H1 (cell line): Measurements from ENCODE around the gene IGFBP3. TPM values are rescaled to one million over a fixed set of nuclear protein-coding genes. Genes with fewer than 3 reads are reported as not detected.

Source experiments
- CTCF ChIA-PET: fragments of 300-600 bp; sonication (Branson Sonifier 250); formaldehyde crosslinking; loops from one replicate; lab custom pipeline; 2021; ENCODE audit not compliant: partially characterized antibody; lab: Charles Lee
- POLR2A ChIA-PET: fragments of 300-600 bp; sonication (Branson Sonifier 250); formaldehyde crosslinking; loops from one replicate; lab custom pipeline; 2021; ENCODE audit warnings: inconsistent platforms; ENCODE audit not compliant: partially characterized antibody; lab: Charles Lee
- DNase-seq, 2 experiments: peaks; one replicate each; pipeline versions ENCODE4 v3.0.0 to v3.0.0-alpha.2; 2010 to 2022; ENCODE audit warnings: low spot score in 2 of 2, low read depth in 1 of 2, mixed read lengths in 1 of 2
- FAIRE-seq: peaks from 2 replicates; lab custom pipeline; 2011; peaks lifted over from hg19 to GRCh38; lab: Jason Lieb, UNC
- H2AFZ ChIP-seq: 2 replicates; pipeline ENCODE4 v1.8.1; 2012; ENCODE audit warnings: low read length, inconsistent platforms
- H2AK5ac ChIP-seq: 2 replicates; pipeline ENCODE4 v1.6.1; 2013; ENCODE audit warnings: low read depth, low read length
- H2BK120ac ChIP-seq: replicated peaks from 2 replicates; pipeline ENCODE3; 2013; ENCODE audit warnings: low read depth, low read length, inconsistent platforms
- H2BK12ac ChIP-seq: 2 replicates; pipeline ENCODE4 v1.6.1; 2013; ENCODE audit warnings: low read depth, low read length
- H2BK15ac ChIP-seq: 2 replicates; pipeline ENCODE4 v1.6.1; 2013; ENCODE audit warnings: low read length
- H2BK20ac ChIP-seq: 2 replicates; pipeline ENCODE4 v1.6.1; 2013; ENCODE audit warnings: low read length
- H2BK5ac ChIP-seq: 2 replicates; pipeline ENCODE4 v1.6.1; 2013; ENCODE audit warnings: low read depth, low read length
- H3K14ac ChIP-seq: 2 replicates; pipeline ENCODE4 v1.6.1; 2013; ENCODE audit warnings: inconsistent platforms; ENCODE audit not compliant: insufficient read length
- H3K18ac ChIP-seq: 2 replicates; pipeline ENCODE4 v1.6.1; 2013; ENCODE audit warnings: low read length; ENCODE audit errors: extremely low read depth
- H3K23ac ChIP-seq: 2 replicates; pipeline ENCODE4 v1.6.1; 2013; ENCODE audit warnings: inconsistent platforms; ENCODE audit not compliant: insufficient read length
- H3K23me2 ChIP-seq: 2 replicates; pipeline ENCODE4 v1.6.1; 2013; ENCODE audit warnings: low read depth, low read length
- H3K27ac ChIP-seq: 2 replicates; pipeline ENCODE4 v1.6.1; 2011; ENCODE audit warnings: low read depth, low read length, inconsistent platforms
- H3K27me3 ChIP-seq, 4 experiments: replicated peaks in 1 of 4; 1 replicate in 1 of 4; 2 replicates in 3 of 4; pipeline versions ENCODE4 v1.6.1 to v1.8.1; 2011 to 2013; ENCODE audit warnings: low read length in 3 of 4, mild to moderate bottlenecking in 3 of 4, inconsistent platforms in 2 of 4, mixed read lengths in 2 of 4, moderate library complexity in 1 of 4; ENCODE audit not compliant: control insufficient read depth in 3 of 4, insufficient read depth in 3 of 4; ENCODE audit errors: extremely low read depth in 1 of 4
- H3K36me3 ChIP-seq, 4 experiments: 2 replicates each; pipeline versions ENCODE4 v1.6.1 to v1.8.1; 2011 to 2013; ENCODE audit warnings: mild to moderate bottlenecking in 4 of 4, low read length in 3 of 4, moderate library complexity in 2 of 4, control low read depth in 1 of 4, inconsistent platforms in 1 of 4; ENCODE audit not compliant: insufficient read depth in 4 of 4, control insufficient read depth in 2 of 4
- H3K4ac ChIP-seq: replicated peaks from 2 replicates; pipeline ENCODE3; 2013; ENCODE audit warnings: low read length, low read depth, mixed read lengths, inconsistent platforms; ENCODE audit not compliant: insufficient read length
- H3K4me1 ChIP-seq, 4 experiments: replicated peaks in 1 of 4; 1 replicate in 1 of 4; 2 replicates in 3 of 4; pipeline versions ENCODE4 v1.6.1 to v1.8.1; 2011 to 2013; ENCODE audit warnings: low read length in 3 of 4, inconsistent platforms in 2 of 4, mixed read lengths in 1 of 4; ENCODE audit not compliant: insufficient read depth in 4 of 4, control insufficient read depth in 3 of 4
- H3K4me2 ChIP-seq, 2 experiments: 2 replicates each; pipeline versions ENCODE4 v1.6.1 to v1.8.1; 2011 to 2013; ENCODE audit warnings: low read depth in 2 of 2, low read length in 2 of 2, control low read depth in 1 of 2, inconsistent platforms in 1 of 2, mild to moderate bottlenecking in 1 of 2; ENCODE audit not compliant: insufficient read depth in 1 of 2
- H3K4me3 ChIP-seq, 4 experiments: fragments of 200-600, 300-600 bp in 1 of 4; sonication (generic), shearing (Covaris generic), sonication (Bioruptor Twin) in 1 of 4; 2 replicates each; pipeline versions ENCODE4 v1.5.1 to v1.8.1; 2011 to 2016; ENCODE audit warnings: low read length in 4 of 4, low read depth in 3 of 4, control low read depth in 2 of 4, inconsistent platforms in 2 of 4, mild to moderate bottlenecking in 2 of 4, mixed read lengths in 1 of 4, moderate library complexity in 1 of 4; ENCODE audit not compliant: insufficient read depth in 2 of 4; ENCODE audit errors: extremely low read depth in 1 of 4
- H3K56ac ChIP-seq: replicated peaks from 2 replicates; pipeline ENCODE3; 2013; ENCODE audit warnings: low read depth, mild to moderate bottlenecking, mixed read lengths, low read length, inconsistent platforms; ENCODE audit not compliant: insufficient read length
- H3K79me1 ChIP-seq: 2 replicates; pipeline ENCODE4 v1.6.1; 2013; ENCODE audit warnings: low read depth, low read length, control low read depth
- H3K79me2 ChIP-seq, 2 experiments: 2 replicates each; pipeline versions ENCODE4 v1.6.1 to v1.8.1; 2012 to 2013; ENCODE audit warnings: low read length in 2 of 2, mild to moderate bottlenecking in 2 of 2, inconsistent platforms in 1 of 2; ENCODE audit not compliant: insufficient read depth in 2 of 2, control insufficient read depth in 1 of 2
- H3K9ac ChIP-seq, 4 experiments: replicated peaks in 1 of 4; 1 replicate in 1 of 4; 2 replicates in 3 of 4; pipeline versions ENCODE4 v1.6.1 to v1.8.1; 2011 to 2013; ENCODE audit warnings: low read depth in 3 of 4, low read length in 3 of 4, control low read depth in 2 of 4, mild to moderate bottlenecking in 2 of 4, moderate library complexity in 2 of 4, inconsistent platforms in 1 of 4; ENCODE audit errors: extremely low read depth in 1 of 4
- H3K9me3 ChIP-seq, 2 experiments: 2 replicates each; pipeline versions ENCODE4 v1.6.1 to v1.8.1; 2012 to 2013; ENCODE audit warnings: mild to moderate bottlenecking in 2 of 2, moderate library complexity in 2 of 2, control low read depth in 1 of 2, inconsistent platforms in 1 of 2, low read depth in 1 of 2, low read length in 1 of 2, mixed read lengths in 1 of 2; ENCODE audit not compliant: insufficient read depth in 2 of 2
- H4K20me1 ChIP-seq, 2 experiments: replicated peaks in 1 of 2; 2 replicates each; pipeline versions ENCODE3 to v1.8.1; 2011 to 2013; ENCODE audit warnings: inconsistent platforms in 2 of 2, low read length in 2 of 2, mild to moderate bottlenecking in 1 of 2; ENCODE audit not compliant: insufficient read depth in 2 of 2, control insufficient read depth in 1 of 2
- H4K5ac ChIP-seq: 2 replicates; pipeline ENCODE4 v1.6.1; 2013; ENCODE audit warnings: low read length, low read depth, mixed read lengths, inconsistent platforms; ENCODE audit not compliant: insufficient read length
- H4K8ac ChIP-seq: 2 replicates; pipeline ENCODE4 v1.8.0; 2013; ENCODE audit warnings: mild to moderate bottlenecking, moderate library complexity, low read length, inconsistent platforms; ENCODE audit not compliant: insufficient read depth; ENCODE audit errors: extremely low read depth
- H4K91ac ChIP-seq: replicated peaks from 2 replicates; pipeline ENCODE3; 2013; ENCODE audit warnings: low read length, mixed read lengths, inconsistent platforms; ENCODE audit not compliant: insufficient read length
- ASH2L ChIP-seq: fragments of 200-600, 300-600 bp; sonication (generic); IDR thresholded peaks from one replicate; pipeline ENCODE4 v1.7.1; 2017; ENCODE audit warnings: low read length
- CBX5 ChIP-seq: fragments of 300-800, 300-1000 bp; sonication (generic); IDR thresholded peaks from 2 replicates; pipeline ENCODE4 v1.7.1; 2016; ENCODE audit warnings: antibody characterized with exemption, low read length, low read depth
- CEBPB ChIP-seq: IDR thresholded peaks from 2 replicates; pipeline ENCODE4 v1.6.1; 2012; ENCODE audit warnings: low read depth, low read length
- CTCF ChIP-seq, 3 experiments: IDR thresholded peaks; 1 replicate in 2 of 3; 2 replicates in 1 of 3; pipeline versions ENCODE4 v1.5.1 to v1.6.1; 2011; ENCODE audit warnings: low read length in 3 of 3, mild to moderate bottlenecking in 3 of 3, inconsistent platforms in 2 of 3, low read depth in 1 of 3, moderate library complexity in 1 of 3; ENCODE audit not compliant: insufficient read depth in 1 of 3; ENCODE audit errors: control extremely low read depth in 1 of 3
- KDM5A ChIP-seq: fragments of 200-600 bp; IDR thresholded peaks from 2 replicates; pipeline ENCODE4 v1.7.1; 2012; ENCODE audit warnings: mild to moderate bottlenecking, low read length, inconsistent platforms, mixed read lengths
- MAX ChIP-seq: IDR thresholded peaks from 2 replicates; pipeline ENCODE4 v1.6.1; 2012; ENCODE audit warnings: inconsistent platforms
- SIN3A ChIP-seq, 2 experiments: IDR thresholded peaks in 1 of 2; conservative IDR thresholded peaks in 1 of 2; 2 replicates each; pipeline ENCODE4 v1.6.1; 2011 to 2012; ENCODE audit warnings: low read length in 2 of 2, improper control_type of control experiment in 1 of 2, low read depth in 1 of 2, mild to moderate bottlenecking in 1 of 2
- SP2 ChIP-seq: IDR thresholded peaks from 2 replicates; pipeline ENCODE4 v1.6.1; 2012; ENCODE audit warnings: mild to moderate bottlenecking, low read length, inconsistent platforms
- WGBS, 2 experiments: shearing (Covaris generic) in 1 of 2; methylation state at CpG; one replicate each; pipeline versions ENCODE4 v1.1.6 to v1.1.7; 2013 to 2015; ENCODE audit warnings: low lambda C conversion rate in 2 of 2, mixed read lengths in 2 of 2, inconsistent platforms in 1 of 2, low coverage in 1 of 2, missing lambda C conversion rate in 1 of 2; ENCODE audit not compliant: insufficient replicate concordance in 2 of 2, insufficient coverage in 1 of 2, insufficient read length in 1 of 2; ENCODE audit errors: extremely low coverage in 1 of 2, missing lambda C conversion rate in 1 of 2; 5-methylcytosine and 5-hydroxymethylcytosine counted together
- polyA plus RNA-seq, 7 experiments: library from polyadenylated mRNA; depleted of rRNA in 3 of 7; stranded (reverse) in 5 of 7; unstranded in 2 of 7; fragments of >200 nt in 5 of 7; fragments of 200-250 nt in 2 of 7; gene quantifications; 1 replicate in 5 of 7; 2 replicates in 1 of 7; 4 replicates in 1 of 7; pipeline versions ENCODE4 v1.2.1 to v1.2.3, GENCODE V29; 2011 to 2013; ENCODE audit warnings: missing spikeins in 2 of 7, mixed read lengths in 2 of 7
- total RNA-seq: library from RNA; stranded (reverse); fragmentation: NEBNext Ultra II Directional; extraction: Animal tissue kit (Norgen Biotek cat#: 25700); gene quantifications from 2 replicates; pipeline ENCODE4 v1.2.1, GENCODE V29; 2021

Gene IGFBP3
- total and polyA plus RNA-seq, 2 of the 8 experiments (the other 6 are each of a cell fraction or from before 2014, with no cell fraction given): 5.5 to 12.1 TPM

DNA sequence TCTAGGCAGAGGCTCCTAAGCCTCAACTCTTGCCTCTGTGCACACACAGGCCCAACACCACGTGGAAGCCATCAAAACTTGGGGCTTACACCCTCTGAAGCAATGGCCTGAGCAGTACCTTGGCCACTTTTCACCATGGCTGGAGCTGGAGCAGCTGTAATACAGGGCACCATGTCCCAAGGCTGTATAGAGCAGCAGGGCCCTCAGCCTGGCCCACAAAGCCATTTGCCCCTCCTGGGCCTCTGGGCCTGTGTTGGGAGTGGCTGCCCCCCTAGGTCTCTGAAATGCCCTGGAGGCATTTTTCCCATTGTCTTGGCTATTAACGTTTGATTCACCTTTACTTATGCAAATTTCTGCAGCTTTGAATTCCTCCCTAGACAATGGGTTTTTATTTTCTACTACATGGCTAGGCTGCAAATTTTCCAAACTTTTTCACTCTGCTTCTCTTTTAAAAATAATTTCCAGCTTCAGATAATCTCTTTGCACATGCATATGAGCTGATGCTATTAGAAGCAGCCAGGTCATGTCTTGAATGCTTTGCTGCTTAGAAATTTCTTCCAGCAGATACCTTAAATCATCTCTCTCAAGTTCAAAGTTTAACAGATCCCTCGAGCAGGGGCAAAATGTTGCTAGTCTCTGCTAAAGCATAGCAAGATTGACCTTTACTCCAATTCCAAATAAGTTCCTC lies 42.5 kb downstream of the IGFBP3 start:
- 49% methylated on average over 3 of the region's 3 CpGs; no CpG with 5 or more reads in 1 of the 2 experiments for WGBS, 2 experiments
- H3K4ac ChIP-seq: no peak overlapping the region
- no peak overlapping the region for H4K91ac ChIP-seq
- no peaks in the 10 kb centered on the region for H3K79me1 ChIP-seq
- no peaks in the 10 kb centered on the region for H3K79me2 ChIP-seq
- no peak overlapping the region for H3K23ac ChIP-seq
- H3K14ac ChIP-seq: no peak overlapping the region
- FAIRE-seq: no peak
- H2BK120ac ChIP-seq: no peak overlapping the region
- H2AK5ac ChIP-seq: no peak overlapping the region
- H2BK15ac ChIP-seq: no peak overlapping the region
- no peak overlapping the region for H4K5ac ChIP-seq
- H3K4me1 ChIP-seq: peaks cover 0 to 3% (median under 1%) of the 10 kb centered on the region in 4 experiments; a peak in 1 of 7 replicates
- peaks cover 15 to 31% of the 10 kb centered on the region in 2 experiments for H3K9me3 ChIP-seq
- H3K23me2 ChIP-seq: no peaks in the 10 kb centered on the region
- no peak for DNase-seq
- H2BK20ac ChIP-seq: no peak overlapping the region
- H3K56ac ChIP-seq: no peak overlapping the region
- H3K9ac ChIP-seq: no peak overlapping the region
- no peaks in the 10 kb centered on the region for H3K27me3 ChIP-seq
- H3K36me3 ChIP-seq: no peaks in the 10 kb centered on the region; a peak in 1 of 8 replicates
- H2AFZ ChIP-seq: no peak overlapping the region
- H2BK12ac ChIP-seq: no peak overlapping the region
- H3K18ac ChIP-seq: no peak overlapping the region
- POLR2A ChIA-PET: no interaction called here
- no peak overlapping the region for H4K8ac ChIP-seq
- no peak overlapping the region for H3K4me2 ChIP-seq
- no peak overlapping the region for H3K27ac ChIP-seq
- CTCF ChIA-PET: interaction anchor here (0.7 kb wide), 1 partner anchor 15 kb away, joined by 3 read pairs; no protein-coding TSS in a partner anchor
- no peak overlapping the region for H3K4me3 ChIP-seq
- H2BK5ac ChIP-seq: no peak overlapping the region
- peaks cover 0 to 1% of the 10 kb centered on the region in 2 experiments for H4K20me1 ChIP-seq
- no peak for TF ChIP-seq SP2
- TF ChIP-seq KDM5A: no peak
- TF ChIP-seq CTCF (IDR thresholded peaks at IDR 0.05; ENCODE audit: control extremely low read depth in 1 of 3, insufficient read depth in 1 of 3, low read depth in 1 of 3, low read length in 3 of 3): no peak
- TF ChIP-seq CEBPB: no peak
- no peak for TF ChIP-seq CBX5
- no peak for TF ChIP-seq MAX
- TF ChIP-seq SIN3A (conservative IDR thresholded peaks at IDR 0.05 in 1 of 2, IDR thresholded peaks at IDR 0.05 in 1 of 2; ENCODE audit: low read depth in 1 of 2, low read length in 2 of 2): no peak
- no peak for TF ChIP-seq ASH2L
